H1 (cell line): ENCODE measurements around the gene UBR1. TPM values are rescaled to one million over a fixed set of nuclear protein-coding genes. Genes with fewer than 3 reads are reported as not detected.

Experiments used
- CTCF ChIA-PET: fragments of 300-600 bp; sonication (Branson Sonifier 250); formaldehyde crosslinking; loops from one replicate; lab custom pipeline; 2021; ENCODE audit not compliant: partially characterized antibody; lab: Charles Lee
- POLR2A ChIA-PET: fragments of 300-600 bp; sonication (Branson Sonifier 250); formaldehyde crosslinking; loops from one replicate; lab custom pipeline; 2021; ENCODE audit warnings: inconsistent platforms; ENCODE audit not compliant: partially characterized antibody; lab: Charles Lee
- DNase-seq, 2 experiments: peaks; one replicate each; pipeline versions ENCODE4 v3.0.0 to v3.0.0-alpha.2; 2010 to 2022; ENCODE audit warnings: low spot score in 2 of 2, low read depth in 1 of 2, mixed read lengths in 1 of 2
- FAIRE-seq: peaks from 2 replicates; lab custom pipeline; 2011; peaks lifted over from hg19 to GRCh38; lab: Jason Lieb, UNC
- H2AFZ ChIP-seq: 2 replicates; pipeline ENCODE4 v1.8.1; 2012; ENCODE audit warnings: low read length, inconsistent platforms
- H2AK5ac ChIP-seq: 2 replicates; pipeline ENCODE4 v1.6.1; 2013; ENCODE audit warnings: low read depth, low read length
- H2BK120ac ChIP-seq: replicated peaks from 2 replicates; pipeline ENCODE3; 2013; ENCODE audit warnings: low read depth, low read length, inconsistent platforms
- H2BK12ac ChIP-seq: 2 replicates; pipeline ENCODE4 v1.6.1; 2013; ENCODE audit warnings: low read depth, low read length
- H2BK15ac ChIP-seq: 2 replicates; pipeline ENCODE4 v1.6.1; 2013; ENCODE audit warnings: low read length
- H2BK20ac ChIP-seq: 2 replicates; pipeline ENCODE4 v1.6.1; 2013; ENCODE audit warnings: low read length
- H2BK5ac ChIP-seq: 2 replicates; pipeline ENCODE4 v1.6.1; 2013; ENCODE audit warnings: low read depth, low read length
- H3K14ac ChIP-seq: 2 replicates; pipeline ENCODE4 v1.6.1; 2013; ENCODE audit warnings: inconsistent platforms; ENCODE audit not compliant: insufficient read length
- H3K18ac ChIP-seq: 2 replicates; pipeline ENCODE4 v1.6.1; 2013; ENCODE audit warnings: low read length; ENCODE audit errors: extremely low read depth
- H3K23ac ChIP-seq: 2 replicates; pipeline ENCODE4 v1.6.1; 2013; ENCODE audit warnings: inconsistent platforms; ENCODE audit not compliant: insufficient read length
- H3K23me2 ChIP-seq: 2 replicates; pipeline ENCODE4 v1.6.1; 2013; ENCODE audit warnings: low read depth, low read length
- H3K27ac ChIP-seq: 2 replicates; pipeline ENCODE4 v1.6.1; 2011; ENCODE audit warnings: low read depth, low read length, inconsistent platforms
- H3K27me3 ChIP-seq, 4 experiments: replicated peaks in 1 of 4; 1 replicate in 1 of 4; 2 replicates in 3 of 4; pipeline versions ENCODE4 v1.6.1 to v1.8.1; 2011 to 2013; ENCODE audit warnings: low read length in 3 of 4, mild to moderate bottlenecking in 3 of 4, inconsistent platforms in 2 of 4, mixed read lengths in 2 of 4, moderate library complexity in 1 of 4; ENCODE audit not compliant: control insufficient read depth in 3 of 4, insufficient read depth in 3 of 4; ENCODE audit errors: extremely low read depth in 1 of 4
- H3K36me3 ChIP-seq, 4 experiments: 2 replicates each; pipeline versions ENCODE4 v1.6.1 to v1.8.1; 2011 to 2013; ENCODE audit warnings: mild to moderate bottlenecking in 4 of 4, low read length in 3 of 4, moderate library complexity in 2 of 4, control low read depth in 1 of 4, inconsistent platforms in 1 of 4; ENCODE audit not compliant: insufficient read depth in 4 of 4, control insufficient read depth in 2 of 4
- H3K4ac ChIP-seq: replicated peaks from 2 replicates; pipeline ENCODE3; 2013; ENCODE audit warnings: low read length, low read depth, mixed read lengths, inconsistent platforms; ENCODE audit not compliant: insufficient read length
- H3K4me1 ChIP-seq, 4 experiments: replicated peaks in 1 of 4; 1 replicate in 1 of 4; 2 replicates in 3 of 4; pipeline versions ENCODE4 v1.6.1 to v1.8.1; 2011 to 2013; ENCODE audit warnings: low read length in 3 of 4, inconsistent platforms in 2 of 4, mixed read lengths in 1 of 4; ENCODE audit not compliant: insufficient read depth in 4 of 4, control insufficient read depth in 3 of 4
- H3K4me2 ChIP-seq, 2 experiments: 2 replicates each; pipeline versions ENCODE4 v1.6.1 to v1.8.1; 2011 to 2013; ENCODE audit warnings: low read depth in 2 of 2, low read length in 2 of 2, control low read depth in 1 of 2, inconsistent platforms in 1 of 2, mild to moderate bottlenecking in 1 of 2; ENCODE audit not compliant: insufficient read depth in 1 of 2
- H3K4me3 ChIP-seq, 4 experiments: fragments of 200-600, 300-600 bp in 1 of 4; sonication (generic), shearing (Covaris generic), sonication (Bioruptor Twin) in 1 of 4; 2 replicates each; pipeline versions ENCODE4 v1.5.1 to v1.8.1; 2011 to 2016; ENCODE audit warnings: low read length in 4 of 4, low read depth in 3 of 4, control low read depth in 2 of 4, inconsistent platforms in 2 of 4, mild to moderate bottlenecking in 2 of 4, mixed read lengths in 1 of 4, moderate library complexity in 1 of 4; ENCODE audit not compliant: insufficient read depth in 2 of 4; ENCODE audit errors: extremely low read depth in 1 of 4
- H3K56ac ChIP-seq: replicated peaks from 2 replicates; pipeline ENCODE3; 2013; ENCODE audit warnings: low read depth, mild to moderate bottlenecking, mixed read lengths, low read length, inconsistent platforms; ENCODE audit not compliant: insufficient read length
- H3K79me1 ChIP-seq: 2 replicates; pipeline ENCODE4 v1.6.1; 2013; ENCODE audit warnings: low read depth, low read length, control low read depth
- H3K79me2 ChIP-seq, 2 experiments: 2 replicates each; pipeline versions ENCODE4 v1.6.1 to v1.8.1; 2012 to 2013; ENCODE audit warnings: low read length in 2 of 2, mild to moderate bottlenecking in 2 of 2, inconsistent platforms in 1 of 2; ENCODE audit not compliant: insufficient read depth in 2 of 2, control insufficient read depth in 1 of 2
- H3K9ac ChIP-seq, 4 experiments: replicated peaks in 1 of 4; 1 replicate in 1 of 4; 2 replicates in 3 of 4; pipeline versions ENCODE4 v1.6.1 to v1.8.1; 2011 to 2013; ENCODE audit warnings: low read depth in 3 of 4, low read length in 3 of 4, control low read depth in 2 of 4, mild to moderate bottlenecking in 2 of 4, moderate library complexity in 2 of 4, inconsistent platforms in 1 of 4; ENCODE audit errors: extremely low read depth in 1 of 4
- H3K9me3 ChIP-seq, 2 experiments: 2 replicates each; pipeline versions ENCODE4 v1.6.1 to v1.8.1; 2012 to 2013; ENCODE audit warnings: mild to moderate bottlenecking in 2 of 2, moderate library complexity in 2 of 2, control low read depth in 1 of 2, inconsistent platforms in 1 of 2, low read depth in 1 of 2, low read length in 1 of 2, mixed read lengths in 1 of 2; ENCODE audit not compliant: insufficient read depth in 2 of 2
- H4K20me1 ChIP-seq, 2 experiments: replicated peaks in 1 of 2; 2 replicates each; pipeline versions ENCODE3 to v1.8.1; 2011 to 2013; ENCODE audit warnings: inconsistent platforms in 2 of 2, low read length in 2 of 2, mild to moderate bottlenecking in 1 of 2; ENCODE audit not compliant: insufficient read depth in 2 of 2, control insufficient read depth in 1 of 2
- H4K5ac ChIP-seq: 2 replicates; pipeline ENCODE4 v1.6.1; 2013; ENCODE audit warnings: low read length, low read depth, mixed read lengths, inconsistent platforms; ENCODE audit not compliant: insufficient read length
- H4K8ac ChIP-seq: 2 replicates; pipeline ENCODE4 v1.8.0; 2013; ENCODE audit warnings: mild to moderate bottlenecking, moderate library complexity, low read length, inconsistent platforms; ENCODE audit not compliant: insufficient read depth; ENCODE audit errors: extremely low read depth
- H4K91ac ChIP-seq: replicated peaks from 2 replicates; pipeline ENCODE3; 2013; ENCODE audit warnings: low read length, mixed read lengths, inconsistent platforms; ENCODE audit not compliant: insufficient read length
- CEBPB ChIP-seq: IDR thresholded peaks from 2 replicates; pipeline ENCODE4 v1.6.1; 2012; ENCODE audit warnings: low read depth, low read length
- CREB1 ChIP-seq: IDR thresholded peaks from 2 replicates; pipeline ENCODE4 v1.6.1; 2012; ENCODE audit warnings: inconsistent platforms
- EGR1 ChIP-seq: IDR thresholded peaks from 2 replicates; pipeline ENCODE4 v1.6.1; 2011; ENCODE audit warnings: low read depth, low read length, borderline replicate concordance
- EZH2 ChIP-seq: fragments of 200-600 bp; sonication (generic); IDR thresholded peaks from 2 replicates; pipeline ENCODE4 v1.7.1; 2012; ENCODE audit warnings: low read depth, mild to moderate bottlenecking, moderate library complexity, low read length, inconsistent platforms; ENCODE audit not compliant: severe bottlenecking
- GTF2F1 ChIP-seq: IDR thresholded peaks from 2 replicates; pipeline ENCODE4 v1.6.1; 2012; ENCODE audit warnings: low read depth, low read length, improper control_type of control experiment, borderline replicate concordance
- POLR2AphosphoS5 ChIP-seq: IDR thresholded peaks from 2 replicates; pipeline ENCODE4 v1.6.1; 2011; ENCODE audit warnings: low read depth, low read length
- TEAD4 ChIP-seq: IDR thresholded peaks from 2 replicates; pipeline ENCODE4 v1.6.1; 2012; ENCODE audit warnings: low read depth, low read length, inconsistent platforms, mixed read lengths
- USF2 ChIP-seq: IDR thresholded peaks from 2 replicates; pipeline ENCODE4 v1.6.1; 2011; ENCODE audit warnings: low read length, improper control_type of control experiment
- WGBS, 2 experiments: shearing (Covaris generic) in 1 of 2; methylation state at CpG; one replicate each; pipeline versions ENCODE4 v1.1.6 to v1.1.7; 2013 to 2015; ENCODE audit warnings: low lambda C conversion rate in 2 of 2, mixed read lengths in 2 of 2, inconsistent platforms in 1 of 2, low coverage in 1 of 2, missing lambda C conversion rate in 1 of 2; ENCODE audit not compliant: insufficient replicate concordance in 2 of 2, insufficient coverage in 1 of 2, insufficient read length in 1 of 2; ENCODE audit errors: extremely low coverage in 1 of 2, missing lambda C conversion rate in 1 of 2; 5-methylcytosine and 5-hydroxymethylcytosine counted together
- polyA plus RNA-seq, 7 experiments: library from polyadenylated mRNA; depleted of rRNA in 3 of 7; stranded (reverse) in 5 of 7; unstranded in 2 of 7; fragments of >200 nt in 5 of 7; fragments of 200-250 nt in 2 of 7; gene quantifications; 1 replicate in 5 of 7; 2 replicates in 1 of 7; 4 replicates in 1 of 7; pipeline versions ENCODE4 v1.2.1 to v1.2.3, GENCODE V29; 2011 to 2013; ENCODE audit warnings: missing spikeins in 2 of 7, mixed read lengths in 2 of 7
- total RNA-seq: library from RNA; stranded (reverse); fragmentation: NEBNext Ultra II Directional; extraction: Animal tissue kit (Norgen Biotek cat#: 25700); gene quantifications from 2 replicates; pipeline ENCODE4 v1.2.1, GENCODE V29; 2021

Gene UBR1
- total and polyA plus RNA-seq, 2 of the 8 experiments (the other 6 are each of a cell fraction or from before 2014, with no cell fraction given) = 3.7 to 18.7 TPM

DNA sequence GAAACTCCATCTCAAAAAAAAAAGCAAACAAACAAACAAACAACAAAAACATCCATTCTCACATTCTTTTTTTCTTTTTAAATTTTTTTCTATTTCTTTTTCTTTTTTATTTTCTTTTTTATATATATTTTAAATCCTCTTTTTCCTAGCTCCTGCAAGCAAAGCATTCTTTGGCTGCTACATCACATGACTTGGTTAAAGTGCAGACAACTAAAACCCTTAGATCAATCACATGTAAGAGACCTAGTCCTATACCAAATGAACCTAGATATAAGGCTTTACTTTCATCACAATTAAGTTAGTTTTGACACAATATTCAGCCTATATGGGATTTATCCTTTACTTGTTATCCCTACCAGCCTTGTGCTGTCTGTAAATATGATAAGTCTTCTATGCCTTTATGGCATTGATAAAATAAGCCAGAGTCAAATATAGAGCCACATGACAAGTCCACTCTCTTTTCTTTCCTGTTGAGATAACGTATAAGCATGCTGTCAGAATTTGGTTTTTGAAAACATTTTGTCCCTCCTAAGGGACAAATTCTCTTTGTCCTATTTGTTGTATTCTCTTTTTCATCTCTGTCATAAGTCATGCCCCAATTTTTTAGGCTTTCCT, 11.3 kb downstream of the UBR1 start:
- Histone ChIP-seq H3K27me3 (no peaks in the 10 kb centered on the region), H3K14ac (no peak overlapping the region), H2BK120ac (no peak overlapping the region), H3K9ac (no peak overlapping the region), H2BK20ac (no peak overlapping the region), H4K5ac (no peak overlapping the region), H3K4me3 (no peak overlapping the region), H3K36me3 (peaks cover 0 to 2% (median 0%) of the 10 kb centered on the region in 4 experiments; a peak in 2 of 8 replicates), H3K56ac (no peak overlapping the region), H3K79me1 (no peaks in the 10 kb centered on the region), H4K91ac (no peak overlapping the region), H3K4ac (no peak overlapping the region), H2BK5ac (no peak overlapping the region), H3K4me2 (no peak overlapping the region), H2BK12ac (no peak overlapping the region), H3K18ac (no peak overlapping the region), H4K8ac (no peak overlapping the region), H3K79me2 (peaks cover 0 to 34% of the 10 kb centered on the region in 2 experiments; a peak in 2 of 4 replicates), H3K27ac (no peak overlapping the region), H3K23me2 (no peaks in the 10 kb centered on the region), H2AFZ (no peak overlapping the region), H2AK5ac (no peak overlapping the region), H3K23ac (no peak overlapping the region), H4K20me1 (no peaks in the 10 kb centered on the region), H3K9me3 (no peaks in the 10 kb centered on the region), H3K4me1 (0 out of 7 replicates have a peak, but pooled peaks cover 0 to 2% (median 0%) of the 10 kb centered on the region in 4 experiments), H2BK15ac (no peak overlapping the region)
- DNase-seq (no peak), FAIRE-seq (no peak)
- ChIA-PET POLR2A (no interaction called here), CTCF (interaction anchor here (0.6 to 1.7 kb wide), 2 partner anchors 20 to 109 kb away, joined by 3 to 5 read pairs; no protein-coding TSS in a partner anchor)
- WGBS, 2 experiments = 91% methylated on average over 1 of the region's 1 CpG; no CpG with 5 or more reads in 1 of the 2 experiments
- no peak for TF ChIP-seq POLR2AphosphoS5
- no peak for TF ChIP-seq CEBPB
- TF ChIP-seq CREB1 = no peak
- TF ChIP-seq EZH2 = no peak
- no peak for TF ChIP-seq USF2
- no peak for TF ChIP-seq TEAD4
- no peak for TF ChIP-seq EGR1
- no peak for TF ChIP-seq GTF2F1
